ENCODE results near the gene VAMP2. TPM values are rescaled to one million over a fixed set of nuclear protein-coding genes. Genes with fewer than 3 reads are reported as not detected.
A peak's percentile ranks its signal among the peaks of the same experiment; 100 is the strongest.

VAMP2 gene
- total RNA-seq, 4 donors from 2014 or later = 20.9 to 49.4 (median 30.1) TPM

DNA sequence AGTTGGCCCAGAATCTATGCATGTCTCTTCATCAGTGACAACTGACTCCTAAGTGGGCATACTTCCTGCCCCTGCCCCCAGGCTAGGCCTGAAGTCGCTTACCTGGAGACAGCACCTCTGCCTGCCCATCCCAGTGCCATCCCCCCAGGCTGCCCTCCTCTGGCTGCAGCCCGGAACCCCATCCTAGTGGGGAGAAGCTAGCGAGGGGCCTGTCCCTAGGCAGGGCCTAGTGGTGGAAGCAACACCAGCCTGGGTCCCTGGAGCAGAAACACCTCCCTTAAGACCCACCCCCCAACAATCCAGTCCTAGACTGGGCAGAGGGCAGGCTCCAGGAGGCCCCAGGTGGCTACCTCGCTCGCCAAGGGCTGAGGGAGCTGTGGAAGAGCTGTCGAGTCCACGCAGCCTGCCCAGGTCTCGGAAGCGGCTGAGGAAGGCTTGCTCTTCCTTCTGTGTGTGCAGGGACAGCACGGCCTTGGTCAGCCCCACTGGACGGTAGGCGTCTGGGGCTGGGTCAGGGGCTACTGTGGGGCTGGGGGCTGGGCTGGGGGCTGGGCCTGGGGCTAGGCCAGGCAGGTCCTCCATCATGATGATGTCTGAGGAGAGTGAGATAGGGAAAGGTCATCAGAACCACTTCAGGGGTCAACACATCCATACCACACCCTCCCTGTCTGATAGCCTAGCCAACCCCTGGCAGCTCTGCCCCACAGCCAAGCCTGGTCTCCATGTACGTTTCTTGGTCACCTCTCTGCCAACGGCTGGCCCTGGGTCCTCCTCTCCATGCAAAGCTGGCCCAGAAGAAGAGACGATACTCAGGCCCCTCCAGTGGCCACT is 18.1 kb downstream of the VAMP2 start:
- peak overlapping the region in 2 of 4 donors; percentile 4 to 93 for H3K27ac ChIP-seq
- H3K9me3 ChIP-seq = no peaks in the 10 kb centered on the region
- TF ChIP-seq POLR2AphosphoS5 (IDR thresholded peaks at IDR 0.05) = peak in 1 of 3 donors; percentile 28
- TF ChIP-seq POLR2A (IDR thresholded peaks at IDR 0.05) = no peak
- TF ChIP-seq, protein P1, sequence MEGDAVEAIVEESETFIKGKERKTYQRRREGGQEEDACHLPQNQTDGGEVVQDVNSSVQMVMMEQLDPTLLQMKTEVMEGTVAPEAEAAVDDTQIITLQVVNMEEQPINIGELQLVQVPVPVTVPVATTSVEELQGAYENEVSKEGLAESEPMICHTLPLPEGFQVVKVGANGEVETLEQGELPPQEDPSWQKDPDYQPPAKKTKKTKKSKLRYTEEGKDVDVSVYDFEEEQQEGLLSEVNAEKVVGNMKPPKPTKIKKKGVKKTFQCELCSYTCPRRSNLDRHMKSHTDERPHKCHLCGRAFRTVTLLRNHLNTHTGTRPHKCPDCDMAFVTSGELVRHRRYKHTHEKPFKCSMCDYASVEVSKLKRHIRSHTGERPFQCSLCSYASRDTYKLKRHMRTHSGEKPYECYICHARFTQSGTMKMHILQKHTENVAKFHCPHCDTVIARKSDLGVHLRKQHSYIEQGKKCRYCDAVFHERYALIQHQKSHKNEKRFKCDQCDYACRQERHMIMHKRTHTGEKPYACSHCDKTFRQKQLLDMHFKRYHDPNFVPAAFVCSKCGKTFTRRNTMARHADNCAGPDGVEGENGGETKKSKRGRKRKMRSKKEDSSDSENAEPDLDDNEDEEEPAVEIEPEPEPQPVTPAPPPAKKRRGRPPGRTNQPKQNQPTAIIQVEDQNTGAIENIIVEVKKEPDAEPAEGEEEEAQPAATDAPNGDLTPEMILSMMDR (IDR thresholded peaks at IDR 0.05) = no peak
- TF ChIP-seq EP300 (IDR thresholded peaks at IDR 0.05; ENCODE audit: low read depth) = no peak
- no peak overlapping the region for H3K4me3 ChIP-seq
- DNase-seq = no peak
- intact Hi-C loops (cut with DNase I; ENCODE audit: low total_unique reads) = no loop called here
- 92 to 100% methylated on average over 1 to 15 of the region's 15 CpGs for WGBS, 2 donors (ENCODE audit: low coverage in 1 of 2)
- H3K4me1 ChIP-seq = peaks cover 0 to 6% (median 2%) of the 10 kb centered on the region in 4 donors
- in situ Hi-C loops (cut with MboI; ENCODE audit: low pct_ligation_motif_present in 1 of 4, low pct_unique_long_range_greater_than_20kb in 1 of 4, low sequenced_read_pairs in 3 of 4) = loop anchor here in 1 of 4 donors (25.0 kb wide), 1 partner anchor 907 kb away; the partner anchor contains the start of genes DVL2, GABARAP and PHF23
- peaks cover 0 to 99% (median 57%) of the 10 kb centered on the region in 4 donors for H3K36me3 ChIP-seq
- no peaks in the 10 kb centered on the region for H3K27me3 ChIP-seq

DNA sequence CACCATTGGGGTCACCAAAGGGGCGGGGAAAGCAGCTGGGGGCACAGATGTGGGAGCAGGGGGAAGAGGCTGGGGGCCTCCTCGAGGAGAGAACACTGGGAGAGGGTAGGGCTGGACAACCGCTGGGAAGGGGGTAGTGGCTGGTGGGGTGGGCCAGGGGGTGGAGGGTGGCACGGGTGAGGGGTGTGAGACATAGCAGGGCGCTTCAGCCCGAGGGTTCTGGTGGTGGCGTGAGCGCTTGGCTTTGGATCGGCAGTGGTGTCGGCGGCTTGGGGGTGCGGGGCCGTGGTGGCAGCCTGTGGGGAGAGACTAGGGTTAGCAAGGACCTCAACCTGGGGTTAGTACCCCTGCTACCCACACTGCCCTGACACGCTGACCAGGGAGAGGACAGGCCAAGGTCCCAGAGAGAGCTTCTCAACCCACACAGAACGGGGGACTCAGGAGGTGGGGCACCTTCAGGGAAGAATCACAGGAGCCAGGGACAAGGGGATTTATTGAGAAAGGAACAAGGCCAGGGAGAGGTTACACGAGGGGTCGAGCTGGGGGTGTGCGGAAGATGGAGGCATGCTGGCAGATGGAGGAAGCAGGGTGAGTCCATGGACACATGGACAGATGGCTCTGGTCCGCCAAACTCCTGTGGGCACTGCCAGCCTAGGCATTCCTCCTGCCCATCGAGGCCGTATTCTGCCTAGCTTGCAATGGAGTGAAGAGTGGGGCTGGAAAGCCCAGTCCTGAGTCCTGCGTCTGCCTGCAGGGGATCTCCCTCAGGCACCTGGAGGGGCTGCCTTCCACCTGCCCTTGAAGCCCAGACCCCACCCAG is 19.0 kb downstream of the VAMP2 start:
- Histone ChIP-seq H3K9me3 (no peaks in the 10 kb centered on the region), H3K4me1 (peaks cover 6 to 14% (median 8%) of the 10 kb centered on the region in 4 donors), H3K27me3 (no peaks in the 10 kb centered on the region), H3K36me3 (peaks cover 0 to 91% (median 50%) of the 10 kb centered on the region in 4 donors), H3K4me3 (no peak overlapping the region), H3K27ac (peak overlapping the region in 2 of 4 donors; percentile 8 to 93)
- WGBS, 2 donors (ENCODE audit: low coverage in 1 of 2) = 89 to 90% methylated on average over 2 to 22 of the region's 22 CpGs
- in situ Hi-C loops (cut with MboI; ENCODE audit: low pct_ligation_motif_present in 1 of 4, low pct_unique_long_range_greater_than_20kb in 1 of 4, low sequenced_read_pairs in 3 of 4) (loop anchor here in 1 of 4 donors (25.0 kb wide), 1 partner anchor 906 kb away; the partner anchor contains the start of genes DVL2, GABARAP and PHF23), intact Hi-C loops (cut with DNase I; ENCODE audit: low total_unique reads) (no loop called here)
- TF ChIP-seq POLR2A (IDR thresholded peaks at IDR 0.05) = peak; percentile 11
- TF ChIP-seq, protein P1 (IDR thresholded peaks at IDR 0.05) = no peak
- peak in 2 of 3 donors; percentile 32 to 45 for TF ChIP-seq POLR2AphosphoS5 (IDR thresholded peaks at IDR 0.05)
- TF ChIP-seq EP300 (IDR thresholded peaks at IDR 0.05; ENCODE audit: low read depth) = no peak
- no peak for DNase-seq

DNA sequence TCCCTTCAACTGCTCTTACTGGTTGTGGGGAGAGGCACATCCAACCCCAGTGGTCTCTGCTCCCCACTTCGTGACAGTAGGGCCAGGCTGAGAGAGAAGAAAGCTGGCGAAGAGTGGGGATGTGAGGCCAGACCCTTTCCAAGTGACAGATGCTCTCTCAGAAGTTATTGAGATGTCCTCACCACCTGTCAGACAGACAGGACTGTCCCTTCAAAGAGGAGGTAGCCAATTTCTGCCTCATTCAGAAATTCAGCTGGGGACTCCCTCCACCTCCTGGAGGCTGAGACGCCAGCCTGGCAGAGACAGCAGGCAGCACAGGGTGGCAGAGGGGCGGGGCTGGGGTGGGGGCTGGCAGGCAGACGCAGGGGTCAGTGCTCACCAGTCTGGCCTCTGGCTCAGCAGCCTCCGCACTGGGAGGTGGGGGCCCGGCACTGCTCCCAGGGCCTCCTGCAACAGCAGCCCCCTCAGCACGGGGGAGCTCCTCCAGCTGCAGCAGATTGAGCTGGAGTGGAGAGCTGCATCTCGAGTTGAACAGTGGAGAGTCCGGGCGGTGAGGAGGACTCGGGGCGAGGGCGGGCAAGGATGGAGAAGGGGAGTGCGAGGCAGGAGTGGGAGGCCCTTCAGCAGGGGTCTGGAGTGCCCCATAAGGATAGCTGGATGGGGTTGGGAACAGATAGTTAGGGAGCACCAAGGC is 19.7 kb downstream of the VAMP2 start:
- in situ Hi-C loops (cut with MboI; ENCODE audit: low pct_ligation_motif_present in 1 of 4, low pct_unique_long_range_greater_than_20kb in 1 of 4, low sequenced_read_pairs in 3 of 4) (loop anchor here in 1 of 4 donors (25.0 kb wide), 1 partner anchor 906 kb away; the partner anchor contains the start of genes DVL2, GABARAP and PHF23), intact Hi-C loops (cut with DNase I; ENCODE audit: low total_unique reads) (no loop called here)
- WGBS, 2 donors (ENCODE audit: low coverage in 1 of 2) = 90% methylated on average over 15 of the region's 15 CpGs; no CpG with 5 or more reads in 1 of the 2 donors
- Histone ChIP-seq H3K36me3 (peaks cover 0 to 83% (median 46%) of the 10 kb centered on the region in 4 donors), H3K27me3 (no peaks in the 10 kb centered on the region), H3K9me3 (no peaks in the 10 kb centered on the region), H3K4me1 (peaks cover 7 to 21% (median 14%) of the 10 kb centered on the region in 4 donors), H3K4me3 (no peak overlapping the region), H3K27ac (peak overlapping the region; percentile 4 to 93 (median 26))
- TF ChIP-seq POLR2A (IDR thresholded peaks at IDR 0.05) (no peak), POLR2AphosphoS5 (IDR thresholded peaks at IDR 0.05) (peak in 2 of 3 donors; percentile 7 to 28)
- DNase-seq = no peak

DNA sequence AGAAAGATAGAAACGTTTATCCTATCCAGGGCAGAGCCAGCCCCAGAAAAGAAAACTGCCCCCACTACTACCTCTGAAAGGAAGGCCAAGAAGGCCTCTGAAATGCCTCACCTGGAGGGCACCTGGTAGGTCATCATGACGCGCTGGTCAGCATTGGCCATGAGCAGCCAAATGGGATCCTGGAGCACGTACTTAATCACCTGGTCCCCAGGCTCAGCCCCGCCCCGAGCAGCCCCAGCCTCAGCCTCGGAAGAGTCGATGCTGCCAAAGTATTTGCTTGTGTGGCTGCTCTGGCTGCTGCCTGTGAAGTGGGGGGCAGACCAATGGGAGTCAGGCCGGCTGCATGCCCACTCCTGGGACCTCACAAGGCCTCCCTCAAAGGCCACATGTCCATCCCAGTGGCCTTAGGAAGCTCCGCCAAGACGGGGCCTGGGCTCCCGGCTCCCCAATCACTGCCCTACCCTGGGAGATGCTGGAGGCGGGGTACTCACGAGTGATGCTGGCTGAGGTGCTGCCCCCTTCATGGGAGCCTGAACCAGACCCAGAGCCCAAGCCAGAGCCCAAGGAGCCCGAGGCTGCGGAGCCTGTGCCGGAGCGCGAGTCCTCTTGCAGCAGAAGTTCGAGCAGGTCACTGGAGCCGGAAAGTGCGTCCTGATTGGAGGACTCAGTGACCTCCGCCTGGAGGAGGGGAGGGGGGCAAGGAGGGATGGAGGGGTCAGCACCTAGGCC is 20.4 kb downstream of the VAMP2 start:
- Histone ChIP-seq H3K27me3 (no peaks in the 10 kb centered on the region), H3K27ac (peak overlapping the region; percentile 4 to 93 (median 20)), H3K4me3 (no peak overlapping the region), H3K36me3 (peaks cover 0 to 76% (median 39%) of the 10 kb centered on the region in 4 donors), H3K9me3 (no peaks in the 10 kb centered on the region), H3K4me1 (peaks cover 7 to 27% (median 19%) of the 10 kb centered on the region in 4 donors)
- intact Hi-C loops (cut with DNase I; ENCODE audit: low total_unique reads) (no loop called here), in situ Hi-C loops (cut with MboI; ENCODE audit: low pct_ligation_motif_present in 1 of 4, low pct_unique_long_range_greater_than_20kb in 1 of 4, low sequenced_read_pairs in 3 of 4) (loop anchor here in 1 of 4 donors (25.0 kb wide), 1 partner anchor 905 kb away; the partner anchor contains the start of genes DVL2, GABARAP and PHF23)
- TF ChIP-seq EP300 (IDR thresholded peaks at IDR 0.05; ENCODE audit: low read depth) (no peak), POLR2A (IDR thresholded peaks at IDR 0.05) (no peak), POLR2AphosphoS5 (IDR thresholded peaks at IDR 0.05) (no peak)
- TF ChIP-seq, protein P1 (IDR thresholded peaks at IDR 0.05) = no peak
- WGBS, 2 donors (ENCODE audit: low coverage in 1 of 2) = 97% methylated on average over 22 of the region's 23 CpGs; no CpG with 5 or more reads in 1 of the 2 donors
- DNase-seq = no peak

Measured in transverse colon (tissue), 4 donors.